ENCODE results near the gene MBNL1.
A peak's percentile ranks its signal among the peaks of the same experiment; 100 is the strongest.

MBNL1 gene

GRCh38 chr3:152455989-152456388, 187.3 kb downstream of the MBNL1 start:
- DNase-seq: no peak

- no peak for DNase-seq
Measured at GRCh38 chr3:152457500-152458375, 189.0 kb downstream of the MBNL1 start.

- no peak for DNase-seq
Measured at GRCh38 chr3:152458376-152459117, 189.8 kb downstream of the MBNL1 start.

- DNase-seq: no peak
Measured at GRCh38 chr3:152459118-152459515, 190.4 kb downstream of the MBNL1 start.

GRCh38 chr3:152459572-152459971, 190.8 kb downstream of the MBNL1 start:
- DNase-seq: no peak

- no peak for DNase-seq
Measured at GRCh38 chr3:152460936-152461335, 192.2 kb downstream of the MBNL1 start.

- DNase-seq: no peak
Measured at GRCh38 chr3:152461460-152461859, 192.7 kb downstream of the MBNL1 start.

- peak; percentile 71 for DNase-seq
Measured at GRCh38 chr3:152466784-152467183, 198.1 kb downstream of the MBNL1 start.

GRCh38 chr3:152469248-152470025, 200.7 kb downstream of the MBNL1 start:
- no peak for DNase-seq

GRCh38 chr3:152470095-152470494, 201.4 kb downstream of the MBNL1 start:
- DNase-seq: no peak

- DNase-seq: no peak
Measured at GRCh38 chr3:152470893-152471292, 202.2 kb downstream of the MBNL1 start.

- DNase-seq: peak; percentile 61
Measured at GRCh38 chr3:152471814-152472671, 203.3 kb downstream of the MBNL1 start.

GRCh38 chr3:152472672-152472954, 203.9 kb downstream of the MBNL1 start:
- no peak for DNase-seq

- peak; percentile 70 for DNase-seq
Measured at GRCh38 chr3:152474585-152474984, 205.9 kb downstream of the MBNL1 start.

- DNase-seq: peak; percentile 20
Measured at GRCh38 chr3:152477422-152477821, 208.7 kb downstream of the MBNL1 start.

- DNase-seq: no peak
Measured at GRCh38 chr3:152480282-152480953, 211.7 kb downstream of the MBNL1 start.

- no peak for DNase-seq
Measured at GRCh38 chr3:152486364-152486763, 217.6 kb downstream of the MBNL1 start.

- DNase-seq: no peak
Measured at GRCh38 chr3:152488449-152488848, 219.7 kb downstream of the MBNL1 start.

- DNase-seq: no peak
Measured at GRCh38 chr3:152491922-152492321, 223.2 kb downstream of the MBNL1 start.

- no peak for DNase-seq
Measured at GRCh38 chr3:152496286-152496685, 227.6 kb downstream of the MBNL1 start.

- no peak for DNase-seq
Measured at GRCh38 chr3:152496716-152497115, 228.0 kb downstream of the MBNL1 start.

- DNase-seq: no peak
Measured at GRCh38 chr3:152497457-152497856, 228.7 kb downstream of the MBNL1 start.
